GM18858 (cell line): ENCODE results near the gene EXOSC2.
"Not testable (repeated sequence)": the region's sequence is repeated elsewhere in the genome, so short reads cannot be mapped to it uniquely, and the experiment has no call there.

ENCODE experiments used
- ATAC-seq: cut with Tn5 transposase; IDR thresholded peaks from one replicate; pipeline ENCODE4 v1.9.1; 2021; ENCODE audit not compliant: unreplicated experiment

The EXOSC2 gene

GRCh38 chr9:130666393-130667119 lies 27.0 kb upstream of the EXOSC2 start:
- ATAC-seq: no peak

- no peak for ATAC-seq
Measured at GRCh38 chr9:130667120-130667435, 26.5 kb upstream of the EXOSC2 start.

GRCh38 chr9:130668196-130668595 lies 25.4 kb upstream of the EXOSC2 start:
- ATAC-seq: no peak

GRCh38 chr9:130668659-130669058 lies 24.9 kb upstream of the EXOSC2 start:
- ATAC-seq: no peak

- ATAC-seq: no peak
Measured at GRCh38 chr9:130669965-130670364, 23.6 kb upstream of the EXOSC2 start.

GRCh38 chr9:130670644-130671043 lies 22.9 kb upstream of the EXOSC2 start:
- ATAC-seq: no peak

GRCh38 chr9:130672466-130672865 lies 21.1 kb upstream of the EXOSC2 start:
- ATAC-seq: no peak

GRCh38 chr9:130672933-130673615 lies 20.5 kb upstream of the EXOSC2 start:
- ATAC-seq: no peak

GRCh38 chr9:130675396-130675795 lies 18.2 kb upstream of the EXOSC2 start:
- no peak for ATAC-seq

GRCh38 chr9:130677252-130677651 lies 16.3 kb upstream of the EXOSC2 start:
- ATAC-seq: no peak

- no peak for ATAC-seq
Measured at GRCh38 chr9:130680836-130681768, 12.5 kb upstream of the EXOSC2 start.

- no peak for ATAC-seq
Measured at GRCh38 chr9:130681769-130682420, 11.7 kb upstream of the EXOSC2 start.

- ATAC-seq: no peak
Measured at GRCh38 chr9:130682421-130683121, 11.0 kb upstream of the EXOSC2 start.

- ATAC-seq: no peak
Measured at GRCh38 chr9:130685104-130685503, 8.5 kb upstream of the EXOSC2 start.

- ATAC-seq: not testable (repeated sequence)
Measured at GRCh38 chr9:130685945-130686344, 7.6 kb upstream of the EXOSC2 start.

- ATAC-seq: no peak
Measured at GRCh38 chr9:130687615-130688014, 6.0 kb upstream of the EXOSC2 start.

- no peak for ATAC-seq
Measured at GRCh38 chr9:130688072-130688471, 5.5 kb upstream of the EXOSC2 start.

GRCh38 chr9:130689572-130689936 lies 4.0 kb upstream of the EXOSC2 start:
- ATAC-seq: no peak

- ATAC-seq: no peak
Measured at GRCh38 chr9:130689937-130690700, 3.5 kb upstream of the EXOSC2 start.

GRCh38 chr9:130692321-130692720 lies 1.3 kb upstream of the EXOSC2 start:
- no peak for ATAC-seq
